Lung (tissue), 12 donors: Measurements from ENCODE around the gene CST6. TPM values are rescaled to one million over a fixed set of nuclear protein-coding genes. Genes with fewer than 3 reads are reported as not detected.

ENCODE experiments used
- ATAC-seq: fragments of 200-7000 bp; cut with Tn5 transposase; one replicate; pipeline ENCODE4 v1.9.1; 2020; ENCODE audit warnings: moderate number of reproducible peaks; ENCODE audit not compliant: insufficient read depth, low FRiP score
- DNase-seq, 3 donors: peaks; one replicate each; pipeline ENCODE4 v3.0.0-alpha.2; 2013 to 2017
- H3K27ac ChIP-seq, 2 donors: one replicate each; pipeline ENCODE4 v1.5.1; 2013; ENCODE audit warnings: mild to moderate bottlenecking in 2 of 2, moderate library complexity in 2 of 2, control low read depth in 1 of 2, inconsistent platforms in 1 of 2, low read depth in 1 of 2, low read length in 1 of 2
- H3K27me3 ChIP-seq, 3 donors: one replicate each; pipeline ENCODE4 v1.5.1; 2013; ENCODE audit warnings: low read length in 2 of 3; ENCODE audit not compliant: control insufficient read depth in 3 of 3, insufficient read depth in 3 of 3
- H3K36me3 ChIP-seq, 4 donors: one replicate each; pipeline ENCODE4 v1.5.1; 2013; ENCODE audit warnings: low read length in 4 of 4, mild to moderate bottlenecking in 1 of 4, moderate library complexity in 1 of 4; ENCODE audit not compliant: control insufficient read depth in 4 of 4, insufficient read depth in 4 of 4
- H3K4me1 ChIP-seq, 5 donors: one replicate each; pipeline ENCODE4 v1.5.1; 2013; ENCODE audit warnings: low read length in 5 of 5, mild to moderate bottlenecking in 2 of 5, moderate library complexity in 1 of 5; ENCODE audit not compliant: control insufficient read depth in 5 of 5, insufficient read depth in 5 of 5
- H3K4me3 ChIP-seq: one replicate; pipeline ENCODE4 v1.5.1; 2013; ENCODE audit warnings: mild to moderate bottlenecking, control low read depth, moderate library complexity
- H3K9ac ChIP-seq, 2 donors: one replicate each; pipeline ENCODE4 v1.5.1; 2013; ENCODE audit warnings: low read length in 2 of 2, control low read depth in 1 of 2; ENCODE audit not compliant: insufficient read depth in 1 of 2
- H3K9me3 ChIP-seq, 4 donors: one replicate each; pipeline ENCODE4 v1.5.1; 2013; ENCODE audit warnings: low read length in 3 of 4, mild to moderate bottlenecking in 1 of 4, moderate library complexity in 1 of 4; ENCODE audit not compliant: control insufficient read depth in 4 of 4, insufficient read depth in 3 of 4
- WGBS, 2 donors: extraction: QIAGEN DNeasy Blood & Tissue Kit; methylation state at CpG; one replicate each; pipeline ENCODE4 v1.1.7; 2013; 5-methylcytosine and 5-hydroxymethylcytosine counted together
- polyA plus RNA-seq, 2 donors: library from polyadenylated mRNA; stranded (reverse); fragments of 200-250 nt; gene quantifications; one replicate each; pipeline ENCODE4 v1.2.1, GENCODE V29; 2013
- total RNA-seq, 2 donors: library from RNA; depleted of rRNA in 1 of 2; stranded (reverse); fragments of >200 nt in 1 of 2; gene quantifications; one replicate each; pipeline ENCODE4 v1.2.1, GENCODE V29; 2014 to 2021
- TF ChIP-seq, protein P1 (sequence below): IDR thresholded peaks from 2 replicates; pipeline ENCODE4 v1.5.1; 2012; ENCODE audit warnings: mild to moderate bottlenecking; ENCODE audit errors: control extremely low read depth, extremely low read depth
- donor health status: control.
- donor health status: control.
- donor health status: Bipolar disorder and iron deficiency.
- donor health status: healthy.
- donor health status: DM: yes; HTN: yes; CAD: no.

The CST6 gene
- total and polyA plus RNA-seq, 4 donors: 7.1 to 38.8 (median 24.7) TPM

DNA sequence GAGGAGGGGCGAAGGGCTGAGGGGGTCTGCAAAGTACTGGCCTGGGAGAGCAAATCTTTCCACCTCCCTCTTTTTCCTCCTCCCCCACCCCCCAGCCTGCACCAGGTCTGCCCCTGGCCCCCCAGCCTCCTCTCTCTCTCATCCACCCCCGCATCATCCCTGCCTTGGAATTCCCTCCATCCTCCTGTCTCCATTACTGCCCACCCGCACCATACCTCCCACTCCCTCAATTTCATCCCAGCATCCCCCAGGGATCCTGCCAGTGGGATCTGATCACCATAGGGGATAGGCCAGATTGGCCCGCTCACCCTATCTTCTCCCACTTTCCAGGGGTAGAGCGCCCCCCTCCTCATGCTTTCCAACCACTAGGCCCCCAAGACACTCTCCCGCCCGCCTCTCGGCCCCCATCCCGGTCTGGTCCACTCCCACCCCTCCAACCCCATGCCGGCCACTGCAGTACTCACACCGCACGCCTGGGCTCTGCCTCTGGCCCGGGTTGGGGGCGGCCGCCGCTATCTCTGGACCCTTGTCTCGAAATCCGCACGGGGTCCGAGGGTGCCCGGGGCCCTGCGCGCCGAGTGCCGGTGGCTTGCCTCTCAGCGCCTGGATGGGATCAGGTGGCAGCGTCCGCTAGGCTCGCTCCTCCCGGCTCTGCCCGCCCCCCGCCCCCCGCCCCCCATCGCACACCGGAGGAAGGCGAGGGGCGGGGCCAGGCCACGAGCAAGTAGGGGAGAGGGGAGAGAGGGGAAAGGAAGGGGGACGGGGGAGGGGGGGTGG lies 36.9 kb downstream of the CST6 start, which contains the start of gene GAL3ST3:
GAL3ST3 (minus strand) TSS at position 615 of the 777 bp plus-strand sequence. CDS start 3,746 bp downstream, outside the sequence.
- WGBS, 2 donors: 15 to 20% methylated on average over 27 to 39 of the region's 39 CpGs
- TF ChIP-seq, protein P1, sequence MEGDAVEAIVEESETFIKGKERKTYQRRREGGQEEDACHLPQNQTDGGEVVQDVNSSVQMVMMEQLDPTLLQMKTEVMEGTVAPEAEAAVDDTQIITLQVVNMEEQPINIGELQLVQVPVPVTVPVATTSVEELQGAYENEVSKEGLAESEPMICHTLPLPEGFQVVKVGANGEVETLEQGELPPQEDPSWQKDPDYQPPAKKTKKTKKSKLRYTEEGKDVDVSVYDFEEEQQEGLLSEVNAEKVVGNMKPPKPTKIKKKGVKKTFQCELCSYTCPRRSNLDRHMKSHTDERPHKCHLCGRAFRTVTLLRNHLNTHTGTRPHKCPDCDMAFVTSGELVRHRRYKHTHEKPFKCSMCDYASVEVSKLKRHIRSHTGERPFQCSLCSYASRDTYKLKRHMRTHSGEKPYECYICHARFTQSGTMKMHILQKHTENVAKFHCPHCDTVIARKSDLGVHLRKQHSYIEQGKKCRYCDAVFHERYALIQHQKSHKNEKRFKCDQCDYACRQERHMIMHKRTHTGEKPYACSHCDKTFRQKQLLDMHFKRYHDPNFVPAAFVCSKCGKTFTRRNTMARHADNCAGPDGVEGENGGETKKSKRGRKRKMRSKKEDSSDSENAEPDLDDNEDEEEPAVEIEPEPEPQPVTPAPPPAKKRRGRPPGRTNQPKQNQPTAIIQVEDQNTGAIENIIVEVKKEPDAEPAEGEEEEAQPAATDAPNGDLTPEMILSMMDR: no peak
- H3K9me3 ChIP-seq: no peaks in the 10 kb centered on the region
- peaks cover 4 to 20% (median 8%) of the 10 kb centered on the region in 5 donors for H3K4me1 ChIP-seq
- H3K36me3 ChIP-seq: peaks cover 0 to 6% (median 1%) of the 10 kb centered on the region in 4 donors
- H3K9ac ChIP-seq: no peak within 1 kb of the TSS
- DNase-seq (peak in 1 of 3 donors; percentile 37), ATAC-seq (no peak)
- no peak within 1 kb of the TSS for H3K4me3 ChIP-seq
- H3K27me3 ChIP-seq: peaks cover 0 to 11% (median 5%) of the 10 kb centered on the region in 3 donors
- no peak within 1 kb of the TSS for H3K27ac ChIP-seq

DNA sequence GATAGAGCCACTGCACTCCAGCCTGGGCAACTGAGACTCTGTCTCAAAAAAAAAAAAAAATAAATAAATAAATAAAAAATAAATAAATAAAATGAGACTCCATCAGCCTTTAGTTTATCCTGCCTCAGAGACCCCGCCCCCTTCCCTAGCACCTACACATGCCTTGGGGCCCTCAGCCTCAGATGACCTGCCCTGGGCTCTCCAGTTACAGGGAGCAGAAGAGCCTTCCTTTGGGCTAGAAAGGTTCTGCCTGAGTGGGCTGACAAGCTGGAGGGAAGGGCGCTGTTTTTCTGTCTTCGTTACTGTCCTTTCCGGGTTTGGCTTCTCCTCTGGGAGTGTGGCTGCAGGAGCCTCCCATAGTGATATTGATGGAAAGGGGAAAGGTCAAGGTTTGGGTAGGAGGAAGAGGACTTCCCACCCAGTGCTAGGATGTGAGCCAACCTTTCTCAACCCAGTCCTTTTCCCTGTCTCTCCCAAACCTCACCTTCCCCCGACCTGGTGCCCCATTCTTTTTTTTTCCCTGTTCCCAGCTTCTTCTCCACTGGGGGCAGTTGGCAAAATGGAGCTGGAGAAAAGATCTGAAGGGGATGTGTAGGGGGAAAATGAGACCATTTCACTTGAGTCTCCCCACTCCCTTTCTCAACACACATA lies 38.9 kb downstream of the CST6 start:
- DNase-seq (no peak), ATAC-seq (no peak)
- 86 to 91% methylated on average over 5 of the region's 5 CpGs for WGBS, 2 donors
- Histone ChIP-seq H3K27ac (no peak overlapping the region), H3K27me3 (peaks cover 0 to 11% (median 5%) of the 10 kb centered on the region in 3 donors), H3K4me3 (no peak overlapping the region), H3K9ac (peak overlapping the region; percentile 60 to 82), H3K36me3 (peaks cover 8 to 13% (median 10%) of the 10 kb centered on the region in 4 donors), H3K4me1 (peaks cover 4 to 20% (median 8%) of the 10 kb centered on the region in 5 donors), H3K9me3 (no peaks in the 10 kb centered on the region)
- TF ChIP-seq, protein P1: no peak

DNA sequence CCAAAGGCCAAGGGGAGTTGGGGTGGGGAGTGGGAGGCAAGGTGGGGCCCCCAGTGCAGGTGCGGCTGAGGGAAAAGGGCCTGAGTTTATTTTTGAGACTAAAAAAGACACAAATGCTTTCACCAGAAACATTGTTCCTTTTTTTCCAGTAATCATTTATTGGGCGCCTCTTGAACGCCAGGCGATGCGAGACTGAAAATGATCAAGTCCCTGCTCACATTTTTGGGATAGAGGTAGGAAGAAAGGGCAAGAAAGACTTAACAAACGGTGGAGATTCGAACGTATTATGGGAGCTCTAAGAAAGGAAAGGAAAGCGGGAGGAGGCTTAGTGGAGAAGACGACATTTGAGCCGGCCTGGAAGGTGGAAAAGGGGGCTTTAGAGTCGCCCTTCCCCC lies 39.6 kb downstream of the CST6 start:
- Histone ChIP-seq H3K9ac (peak overlapping the region; percentile 60 to 82), H3K9me3 (no peaks in the 10 kb centered on the region), H3K36me3 (peaks cover 9 to 13% (median 11%) of the 10 kb centered on the region in 4 donors), H3K27me3 (peaks cover 0 to 11% (median 5%) of the 10 kb centered on the region in 3 donors), H3K4me3 (peak overlapping the region; percentile 52), H3K4me1 (peaks cover 4 to 20% (median 8%) of the 10 kb centered on the region in 5 donors), H3K27ac (peak overlapping the region; percentile 92)
- no peak for ATAC-seq
- DNase-seq: no peak
- TF ChIP-seq, protein P1: no peak
- WGBS, 2 donors: 29 to 33% methylated on average over 12 of the region's 12 CpGs
